HepG2 (cell line): ENCODE results near the gene COQ9. TPM values are rescaled to one million over a fixed set of nuclear protein-coding genes. Genes with fewer than 3 reads are reported as not detected.

ENCODE experiments used
- CEBPB ChIP-seq: IDR thresholded peaks from 2 replicates; pipeline ENCODE4 v1.6.1; 2011; ENCODE audit warnings: low read depth, low read length, improper control_type of control experiment, borderline replicate concordance
- ESRRA ChIP-seq: sonication (generic); formaldehyde crosslinking; IDR thresholded peaks from 2 replicates; pipeline ENCODE4 v1.5.1; 2020; ENCODE audit warnings: mild to moderate bottlenecking, low read depth, missing genetic modification reagents
- HMG20B ChIP-seq: conservative IDR thresholded peaks from 2 replicates; pipeline ENCODE4 v1.6.1; 2016; ENCODE audit warnings: missing genetic modification reagents, missing compliant biosample characterization
- HNRNPH1 ChIP-seq: fragments of 200-400 bp; formaldehyde crosslinking; optimal IDR thresholded peaks from 2 replicates; pipeline ENCODE3; 2017; ENCODE audit warnings: mild to moderate bottlenecking, low read depth, low read length
- SMYD3 ChIP-seq: sonication (generic); formaldehyde crosslinking; IDR thresholded peaks from 2 replicates; pipeline ENCODE4 v1.8.1; 2023; ENCODE audit warnings: mild to moderate bottlenecking, missing genetic modification reagents
- SYNCRIP ChIP-seq: fragments of 200-400 bp; formaldehyde crosslinking; IDR thresholded peaks from 2 replicates; pipeline ENCODE4 v1.6.1; 2018; ENCODE audit warnings: mild to moderate bottlenecking, low read depth, low read length; ENCODE audit not compliant: insufficient read depth
- TEAD2 ChIP-seq: sonication (generic); formaldehyde crosslinking; IDR thresholded peaks from 2 replicates; pipeline ENCODE4 v1.9.0; 2021; ENCODE audit warnings: missing genetic modification reagents
- ZNF12 ChIP-seq: sonication (generic); formaldehyde crosslinking; IDR thresholded peaks from 2 replicates; pipeline ENCODE4 v1.5.0; 2020; ENCODE audit warnings: missing genetic modification reagents
- ZNF317 ChIP-seq: sonication (generic); formaldehyde crosslinking; IDR thresholded peaks from 2 replicates; pipeline ENCODE4 v1.5.0; 2020; ENCODE audit warnings: mild to moderate bottlenecking, missing genetic modification reagents
- ZNF572 ChIP-seq: sonication (generic); formaldehyde crosslinking; IDR thresholded peaks from 2 replicates; pipeline ENCODE4 v1.5.1; 2020; ENCODE audit warnings: mild to moderate bottlenecking, missing genetic modification reagents
- ZNF709 ChIP-seq: sonication (generic); formaldehyde crosslinking; IDR thresholded peaks from 2 replicates; pipeline ENCODE4 v1.5.0; 2020; ENCODE audit warnings: mild to moderate bottlenecking, missing genetic modification reagents
- polyA plus RNA-seq, 8 experiments: library from polyadenylated mRNA; depleted of rRNA in 3 of 8; stranded (reverse) in 7 of 8; unstranded in 1 of 8; fragments of >200 nt; fragmentation: Illumina TruSeq in 4 of 8; extraction: Trizol in 4 of 8; gene quantifications; 2 replicates each; pipeline versions ENCODE4 v1.2.1 to v1.2.3, GENCODE V29; 2011 to 2016; ENCODE audit warnings: low read depth in 4 of 8, missing spikeins in 1 of 8, mixed read lengths in 1 of 8; ENCODE audit not compliant: insufficient read depth in 1 of 8
- total RNA-seq, 5 experiments: library from RNA; depleted of rRNA; stranded (reverse); fragments of >200 nt; fragmentation: Illumina TruSeq; extraction: Trizol; gene quantifications; 2 replicates each; pipeline ENCODE4 v1.2.3, GENCODE V29; 2016; ENCODE audit warnings: low read depth in 1 of 5
- TF ChIP-seq, protein P1 (sequence below): IDR thresholded peaks from 2 replicates; pipeline ENCODE4 v1.6.1; 2016
- TF ChIP-seq, protein P2 (sequence below): sonication (generic); formaldehyde crosslinking; IDR thresholded peaks from 2 replicates; pipeline ENCODE4 v1.5.0; 2020; ENCODE audit warnings: missing genetic modification reagents
- TF ChIP-seq, protein P3 (sequence below): sonication (generic); formaldehyde crosslinking; IDR thresholded peaks from 2 replicates; pipeline ENCODE4 v1.8.0; 2022; ENCODE audit warnings: mild to moderate bottlenecking, missing genetic modification reagents; ENCODE audit not compliant: insufficient replicate concordance
- TF ChIP-seq, protein P4 (sequence below): sonication (generic); formaldehyde crosslinking; IDR thresholded peaks from 2 replicates; pipeline ENCODE4 v1.4.0; 2020; ENCODE audit warnings: low read depth, missing genetic modification reagents
- TF ChIP-seq, protein P5 (sequence below): sonication (generic); formaldehyde crosslinking; IDR thresholded peaks from 2 replicates; pipeline ENCODE4 v1.4.0; 2020; ENCODE audit warnings: missing genetic modification reagents
- TF ChIP-seq, protein P6 (sequence below): IDR thresholded peaks from 2 replicates; pipeline ENCODE4 v1.6.1; 2016; ENCODE audit warnings: low read depth, borderline replicate concordance

The COQ9 gene
- total and polyA plus RNA-seq, 2 of the 13 experiments (the other 11 are each of a cell fraction or from before 2014, with no cell fraction given): 57.5 to 108 TPM

DNA sequence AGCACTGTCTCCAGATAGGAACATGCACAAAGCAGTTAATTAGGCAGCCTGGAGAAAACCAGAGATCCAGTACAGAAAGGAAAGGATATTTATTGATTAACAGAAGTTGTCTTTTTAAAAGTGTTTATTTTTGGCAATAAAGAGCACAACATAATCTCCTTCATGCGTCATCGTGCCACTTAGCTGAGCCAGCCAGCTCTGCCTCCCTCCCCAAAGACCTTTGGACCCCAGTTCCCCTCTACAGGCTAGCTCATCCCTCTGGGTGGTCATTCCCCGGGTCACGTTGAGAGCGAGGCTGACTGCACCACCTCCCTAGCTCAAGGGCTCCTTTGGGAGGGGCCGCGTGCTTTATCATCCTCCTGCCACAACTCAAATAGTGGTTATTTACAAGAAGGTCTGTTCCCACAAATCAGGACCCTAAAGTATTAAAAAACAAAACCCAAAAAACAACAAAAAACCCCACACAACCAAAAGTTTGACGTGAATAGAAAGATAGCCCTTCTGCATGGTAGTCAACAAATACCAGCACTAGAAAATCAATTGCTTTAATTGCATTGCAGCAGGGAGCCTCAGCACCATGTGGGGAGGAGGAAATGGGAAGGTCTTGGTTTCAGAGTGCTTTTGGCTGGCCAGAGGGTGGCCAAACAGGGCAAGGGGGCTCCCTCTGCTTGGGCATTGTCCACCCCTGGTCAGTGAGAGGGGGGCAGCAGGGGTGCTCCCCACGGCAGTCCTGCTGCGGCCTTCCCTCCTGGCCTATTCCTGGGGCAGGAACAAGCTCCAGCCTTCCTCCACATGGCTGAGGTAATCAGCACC lies 24.8 kb downstream of the COQ9 start (continued):
- TF ChIP-seq ZNF572 (CRISPR knock-in tag) (peak; percentile 41; the same call in 1 of the 2 replicates), TEAD2 (CRISPR knock-in tag) (no peak), ZNF709 (no peak), ESRRA (CRISPR knock-in tag) (peak; percentile 86), SYNCRIP (no peak), SMYD3 (no peak), HNRNPH1 (no peak), ZNF12 (CRISPR knock-in tag) (peak; percentile 22; the same call in 1 of the 2 replicates), HMG20B (CRISPR knock-in tag) (no peak), CEBPB (no peak), ZNF317 (no peak; the same call in 1 of the 2 replicates)
- TF ChIP-seq, protein P1, sequence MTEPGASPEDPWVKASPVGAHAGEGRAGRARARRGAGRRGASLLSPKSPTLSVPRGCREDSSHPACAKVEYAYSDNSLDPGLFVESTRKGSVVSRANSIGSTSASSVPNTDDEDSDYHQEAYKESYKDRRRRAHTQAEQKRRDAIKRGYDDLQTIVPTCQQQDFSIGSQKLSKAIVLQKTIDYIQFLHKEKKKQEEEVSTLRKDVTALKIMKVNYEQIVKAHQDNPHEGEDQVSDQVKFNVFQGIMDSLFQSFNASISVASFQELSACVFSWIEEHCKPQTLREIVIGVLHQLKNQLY (CRISPR knock-in tag): peak; percentile 70
- TF ChIP-seq, protein P2, sequence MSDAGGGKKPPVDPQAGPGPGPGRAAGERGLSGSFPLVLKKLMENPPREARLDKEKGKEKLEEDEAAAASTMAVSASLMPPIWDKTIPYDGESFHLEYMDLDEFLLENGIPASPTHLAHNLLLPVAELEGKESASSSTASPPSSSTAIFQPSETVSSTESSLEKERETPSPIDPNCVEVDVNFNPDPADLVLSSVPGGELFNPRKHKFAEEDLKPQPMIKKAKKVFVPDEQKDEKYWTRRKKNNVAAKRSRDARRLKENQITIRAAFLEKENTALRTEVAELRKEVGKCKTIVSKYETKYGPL (CRISPR knock-in tag): no peak
- TF ChIP-seq, protein P3, sequence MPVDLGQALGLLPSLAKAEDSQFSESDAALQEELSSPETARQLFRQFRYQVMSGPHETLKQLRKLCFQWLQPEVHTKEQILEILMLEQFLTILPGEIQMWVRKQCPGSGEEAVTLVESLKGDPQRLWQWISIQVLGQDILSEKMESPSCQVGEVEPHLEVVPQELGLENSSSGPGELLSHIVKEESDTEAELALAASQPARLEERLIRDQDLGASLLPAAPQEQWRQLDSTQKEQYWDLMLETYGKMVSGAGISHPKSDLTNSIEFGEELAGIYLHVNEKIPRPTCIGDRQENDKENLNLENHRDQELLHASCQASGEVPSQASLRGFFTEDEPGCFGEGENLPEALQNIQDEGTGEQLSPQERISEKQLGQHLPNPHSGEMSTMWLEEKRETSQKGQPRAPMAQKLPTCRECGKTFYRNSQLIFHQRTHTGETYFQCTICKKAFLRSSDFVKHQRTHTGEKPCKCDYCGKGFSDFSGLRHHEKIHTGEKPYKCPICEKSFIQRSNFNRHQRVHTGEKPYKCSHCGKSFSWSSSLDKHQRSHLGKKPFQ (CRISPR knock-in tag): no peak
- TF ChIP-seq, protein P4, sequence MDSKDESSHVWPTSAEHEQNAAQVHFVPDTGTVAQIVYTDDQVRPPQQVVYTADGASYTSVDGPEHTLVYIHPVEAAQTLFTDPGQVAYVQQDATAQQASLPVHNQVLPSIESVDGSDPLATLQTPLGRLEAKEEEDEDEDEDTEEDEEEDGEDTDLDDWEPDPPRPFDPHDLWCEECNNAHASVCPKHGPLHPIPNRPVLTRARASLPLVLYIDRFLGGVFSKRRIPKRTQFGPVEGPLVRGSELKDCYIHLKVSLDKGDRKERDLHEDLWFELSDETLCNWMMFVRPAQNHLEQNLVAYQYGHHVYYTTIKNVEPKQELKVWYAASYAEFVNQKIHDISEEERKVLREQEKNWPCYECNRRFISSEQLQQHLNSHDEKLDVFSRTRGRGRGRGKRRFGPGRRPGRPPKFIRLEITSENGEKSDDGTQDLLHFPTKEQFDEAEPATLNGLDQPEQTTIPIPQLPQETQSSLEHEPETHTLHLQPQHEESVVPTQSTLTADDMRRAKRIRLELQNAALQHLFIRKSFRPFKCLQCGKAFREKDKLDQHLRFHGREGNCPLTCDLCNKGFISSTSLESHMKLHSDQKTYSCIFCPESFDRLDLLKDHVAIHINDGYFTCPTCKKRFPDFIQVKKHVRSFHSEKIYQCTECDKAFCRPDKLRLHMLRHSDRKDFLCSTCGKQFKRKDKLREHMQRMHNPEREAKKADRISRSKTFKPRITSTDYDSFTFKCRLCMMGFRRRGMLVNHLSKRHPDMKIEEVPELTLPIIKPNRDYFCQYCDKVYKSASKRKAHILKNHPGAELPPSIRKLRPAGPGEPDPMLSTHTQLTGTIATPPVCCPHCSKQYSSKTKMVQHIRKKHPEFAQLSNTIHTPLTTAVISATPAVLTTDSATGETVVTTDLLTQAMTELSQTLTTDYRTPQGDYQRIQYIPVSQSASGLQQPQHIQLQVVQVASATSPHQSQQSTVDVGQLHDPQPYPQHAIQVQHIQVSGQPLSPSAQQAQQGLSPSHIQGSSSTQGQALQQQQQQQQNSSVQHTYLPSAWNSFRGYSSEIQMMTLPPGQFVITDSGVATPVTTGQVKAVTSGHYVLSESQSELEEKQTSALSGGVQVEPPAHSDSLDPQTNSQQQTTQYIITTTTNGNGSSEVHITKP (CRISPR knock-in tag): peak; percentile 91
- TF ChIP-seq, protein P5, sequence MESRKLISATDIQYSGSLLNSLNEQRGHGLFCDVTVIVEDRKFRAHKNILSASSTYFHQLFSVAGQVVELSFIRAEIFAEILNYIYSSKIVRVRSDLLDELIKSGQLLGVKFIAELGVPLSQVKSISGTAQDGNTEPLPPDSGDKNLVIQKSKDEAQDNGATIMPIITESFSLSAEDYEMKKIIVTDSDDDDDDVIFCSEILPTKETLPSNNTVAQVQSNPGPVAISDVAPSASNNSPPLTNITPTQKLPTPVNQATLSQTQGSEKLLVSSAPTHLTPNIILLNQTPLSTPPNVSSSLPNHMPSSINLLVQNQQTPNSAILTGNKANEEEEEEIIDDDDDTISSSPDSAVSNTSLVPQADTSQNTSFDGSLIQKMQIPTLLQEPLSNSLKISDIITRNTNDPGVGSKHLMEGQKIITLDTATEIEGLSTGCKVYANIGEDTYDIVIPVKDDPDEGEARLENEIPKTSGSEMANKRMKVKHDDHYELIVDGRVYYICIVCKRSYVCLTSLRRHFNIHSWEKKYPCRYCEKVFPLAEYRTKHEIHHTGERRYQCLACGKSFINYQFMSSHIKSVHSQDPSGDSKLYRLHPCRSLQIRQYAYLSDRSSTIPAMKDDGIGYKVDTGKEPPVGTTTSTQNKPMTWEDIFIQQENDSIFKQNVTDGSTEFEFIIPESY (CRISPR knock-in tag): no peak
- TF ChIP-seq, protein P6, sequence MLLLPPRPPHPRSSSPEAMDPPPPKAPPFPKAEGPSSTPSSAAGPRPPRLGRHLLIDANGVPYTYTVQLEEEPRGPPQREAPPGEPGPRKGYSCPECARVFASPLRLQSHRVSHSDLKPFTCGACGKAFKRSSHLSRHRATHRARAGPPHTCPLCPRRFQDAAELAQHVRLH (CRISPR knock-in tag): peak; percentile 61; the same call in 1 of the 2 replicates
